HEK293 (cell line): ENCODE data around the gene EIF3J.

Experiments used
- CTCF ChIP-seq: fragments of 450-650 bp; formaldehyde crosslinking; IDR thresholded peaks from 2 replicates; pipeline ENCODE4 v1.5.1; 2016; ENCODE audit warnings: missing biosample characterization, missing genetic modification characterization
- GLI4 ChIP-seq: fragments of 450-650 bp; formaldehyde crosslinking; IDR thresholded peaks from 2 replicates; pipeline ENCODE4 v1.5.1; 2016; ENCODE audit warnings: missing biosample characterization, missing genetic modification characterization
- GLIS2 ChIP-seq: fragments of 450-650 bp; formaldehyde crosslinking; IDR thresholded peaks from 2 replicates; pipeline ENCODE4 v1.5.1; 2016; ENCODE audit warnings: missing biosample characterization, missing genetic modification characterization
- HIC1 ChIP-seq: fragments of 450-650 bp; formaldehyde crosslinking; IDR thresholded peaks from 2 replicates; pipeline ENCODE4 v1.5.1; 2016; ENCODE audit warnings: missing biosample characterization, missing genetic modification characterization
- KLF16 ChIP-seq: fragments of 450-650 bp; formaldehyde crosslinking; IDR thresholded peaks from 2 replicates; pipeline ENCODE4 v1.5.1; 2017; ENCODE audit warnings: missing biosample characterization, missing genetic modification characterization
- KLF9 ChIP-seq: fragments of 450-650 bp; formaldehyde crosslinking; IDR thresholded peaks from 2 replicates; pipeline ENCODE4 v1.5.1; 2016; ENCODE audit warnings: missing biosample characterization, missing genetic modification characterization, low read depth
- SP3 ChIP-seq: fragments of 450-650 bp; formaldehyde crosslinking; IDR thresholded peaks from 2 replicates; pipeline ENCODE4 v1.5.1; 2016; ENCODE audit warnings: missing biosample characterization, missing genetic modification characterization
- ZFP3 ChIP-seq: fragments of 450-650 bp; formaldehyde crosslinking; IDR thresholded peaks from 2 replicates; pipeline ENCODE4 v1.5.1; 2016; ENCODE audit warnings: low read depth, missing biosample characterization, missing genetic modification characterization
- ZFP37 ChIP-seq: fragments of 450-650 bp; formaldehyde crosslinking; IDR thresholded peaks from 2 replicates; pipeline ENCODE4 v1.5.1; 2016; ENCODE audit warnings: missing biosample characterization, missing genetic modification characterization
- ZNF211 ChIP-seq: fragments of 450-650 bp; formaldehyde crosslinking; IDR thresholded peaks from 2 replicates; pipeline ENCODE4 v1.5.1; 2016; ENCODE audit warnings: low read depth, missing biosample characterization, missing genetic modification characterization
- ZNF341 ChIP-seq: fragments of 450-650 bp; formaldehyde crosslinking; IDR thresholded peaks from 2 replicates; pipeline ENCODE4; 2016; ENCODE audit warnings: low read depth, missing biosample characterization, missing genetic modification characterization
- ZNF366 ChIP-seq: fragments of 450-650 bp; formaldehyde crosslinking; conservative IDR thresholded peaks from 2 replicates; pipeline ENCODE4 v1.5.1; 2016; ENCODE audit warnings: missing biosample characterization, missing genetic modification characterization
- ZNF514 ChIP-seq: fragments of 450-650 bp; formaldehyde crosslinking; IDR thresholded peaks from 2 replicates; pipeline ENCODE4 v1.5.1; 2016; ENCODE audit warnings: missing biosample characterization, missing genetic modification characterization
- ZNF521 ChIP-seq: fragments of 450-650 bp; formaldehyde crosslinking; IDR thresholded peaks from 2 replicates; pipeline ENCODE4 v1.5.1; 2017; ENCODE audit warnings: missing biosample characterization, mild to moderate bottlenecking, missing genetic modification characterization
- ZNF561 ChIP-seq: fragments of 450-650 bp; IDR thresholded peaks from 2 replicates; pipeline ENCODE4 v1.5.1; 2018; ENCODE audit warnings: missing biosample characterization, missing genetic modification characterization, borderline replicate concordance
- ZNF600 ChIP-seq: fragments of 450-650 bp; formaldehyde crosslinking; IDR thresholded peaks from 2 replicates; pipeline ENCODE4 v1.5.1; 2016; ENCODE audit warnings: missing biosample characterization, missing genetic modification characterization
- ZNF624 ChIP-seq: fragments of 450-650 bp; formaldehyde crosslinking; IDR thresholded peaks from 2 replicates; pipeline ENCODE4 v1.5.1; 2017; ENCODE audit warnings: missing biosample characterization, missing genetic modification characterization
- ZNF654 ChIP-seq: fragments of 450-650 bp; formaldehyde crosslinking; IDR thresholded peaks from 2 replicates; pipeline ENCODE4 v1.5.1; 2016; ENCODE audit warnings: low read depth, missing biosample characterization, missing genetic modification characterization
- ZNF776 ChIP-seq: fragments of 450-650 bp; formaldehyde crosslinking; IDR thresholded peaks from 2 replicates; pipeline ENCODE4 v1.5.0; 2017; ENCODE audit warnings: missing biosample characterization, missing genetic modification characterization, borderline replicate concordance
- TF ChIP-seq, protein P1 (sequence below): fragments of 450-650 bp; formaldehyde crosslinking; IDR thresholded peaks from 2 replicates; pipeline ENCODE4 v1.5.1; 2016; ENCODE audit warnings: missing biosample characterization, missing genetic modification characterization
- TF ChIP-seq, protein P2 (sequence below): fragments of 450-650 bp; formaldehyde crosslinking; IDR thresholded peaks from 2 replicates; pipeline ENCODE4 v1.5.1; 2016; ENCODE audit warnings: missing biosample characterization, missing genetic modification characterization, low read depth
- TF ChIP-seq, protein P3 (sequence below): fragments of 450-650 bp; formaldehyde crosslinking; IDR thresholded peaks from 2 replicates; pipeline ENCODE4 v1.5.1; 2016; ENCODE audit warnings: missing biosample characterization, missing genetic modification characterization
- TF ChIP-seq, protein P4 (sequence below): fragments of 450-650 bp; formaldehyde crosslinking; IDR thresholded peaks from 2 replicates; pipeline ENCODE4 v1.5.1; 2016; ENCODE audit warnings: missing biosample characterization, missing genetic modification characterization
- TF ChIP-seq, protein P5 (sequence below): fragments of 450-650 bp; formaldehyde crosslinking; IDR thresholded peaks from 2 replicates; pipeline ENCODE4 v1.5.1; 2016; ENCODE audit warnings: missing biosample characterization, missing genetic modification characterization

Gene EIF3J

DNA sequence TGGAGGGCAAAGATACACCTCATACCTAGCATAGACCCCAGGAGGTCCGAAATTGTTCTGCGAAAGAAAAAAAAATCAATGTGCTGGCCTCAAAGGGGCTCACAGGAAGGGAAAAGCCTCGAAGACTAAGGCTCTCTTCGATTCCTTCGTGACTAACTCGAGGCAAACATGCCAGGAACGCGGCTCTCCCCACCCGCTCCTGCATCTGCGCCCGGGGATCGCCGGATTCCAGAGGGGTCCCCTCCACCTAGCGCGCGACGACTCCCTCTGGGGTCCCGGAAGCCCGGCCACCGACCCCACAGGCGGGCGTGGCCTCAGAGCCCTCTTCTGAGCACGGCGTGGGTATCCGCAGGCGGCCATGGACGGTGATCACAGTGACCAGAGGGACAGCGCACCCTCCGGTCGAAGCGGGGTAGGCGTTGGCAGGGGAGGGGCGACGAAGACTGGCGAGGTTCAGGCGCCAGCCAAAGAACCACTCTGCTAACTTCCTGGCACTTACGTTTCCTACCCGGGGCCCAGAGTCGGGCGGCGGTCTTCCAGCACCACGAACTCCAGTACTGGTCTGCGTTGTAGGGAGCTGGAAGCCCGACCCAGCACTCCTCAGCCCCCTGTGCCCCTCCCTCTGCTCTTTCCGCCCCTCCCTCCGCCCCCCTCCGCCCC lies 515 bp upstream of the EIF3J start (continued):
- no peak for TF ChIP-seq GLI4 (tag by site-specific recombination)
- no peak for TF ChIP-seq ZNF211 (tag by site-specific recombination)
- no peak for TF ChIP-seq ZNF561 (tag by site-specific recombination)
- TF ChIP-seq, protein P1, sequence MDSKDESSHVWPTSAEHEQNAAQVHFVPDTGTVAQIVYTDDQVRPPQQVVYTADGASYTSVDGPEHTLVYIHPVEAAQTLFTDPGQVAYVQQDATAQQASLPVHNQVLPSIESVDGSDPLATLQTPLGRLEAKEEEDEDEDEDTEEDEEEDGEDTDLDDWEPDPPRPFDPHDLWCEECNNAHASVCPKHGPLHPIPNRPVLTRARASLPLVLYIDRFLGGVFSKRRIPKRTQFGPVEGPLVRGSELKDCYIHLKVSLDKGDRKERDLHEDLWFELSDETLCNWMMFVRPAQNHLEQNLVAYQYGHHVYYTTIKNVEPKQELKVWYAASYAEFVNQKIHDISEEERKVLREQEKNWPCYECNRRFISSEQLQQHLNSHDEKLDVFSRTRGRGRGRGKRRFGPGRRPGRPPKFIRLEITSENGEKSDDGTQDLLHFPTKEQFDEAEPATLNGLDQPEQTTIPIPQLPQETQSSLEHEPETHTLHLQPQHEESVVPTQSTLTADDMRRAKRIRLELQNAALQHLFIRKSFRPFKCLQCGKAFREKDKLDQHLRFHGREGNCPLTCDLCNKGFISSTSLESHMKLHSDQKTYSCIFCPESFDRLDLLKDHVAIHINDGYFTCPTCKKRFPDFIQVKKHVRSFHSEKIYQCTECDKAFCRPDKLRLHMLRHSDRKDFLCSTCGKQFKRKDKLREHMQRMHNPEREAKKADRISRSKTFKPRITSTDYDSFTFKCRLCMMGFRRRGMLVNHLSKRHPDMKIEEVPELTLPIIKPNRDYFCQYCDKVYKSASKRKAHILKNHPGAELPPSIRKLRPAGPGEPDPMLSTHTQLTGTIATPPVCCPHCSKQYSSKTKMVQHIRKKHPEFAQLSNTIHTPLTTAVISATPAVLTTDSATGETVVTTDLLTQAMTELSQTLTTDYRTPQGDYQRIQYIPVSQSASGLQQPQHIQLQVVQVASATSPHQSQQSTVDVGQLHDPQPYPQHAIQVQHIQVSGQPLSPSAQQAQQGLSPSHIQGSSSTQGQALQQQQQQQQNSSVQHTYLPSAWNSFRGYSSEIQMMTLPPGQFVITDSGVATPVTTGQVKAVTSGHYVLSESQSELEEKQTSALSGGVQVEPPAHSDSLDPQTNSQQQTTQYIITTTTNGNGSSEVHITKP (tag by site-specific recombination): peak; percentile 85
- TF ChIP-seq ZNF624 (tag by site-specific recombination): no peak
- TF ChIP-seq ZFP37 (tag by site-specific recombination): peak; percentile 65; the same call in 1 of the 2 replicates
- TF ChIP-seq KLF16 (tag by site-specific recombination): peak; percentile 59
- peak; percentile 89 for TF ChIP-seq ZNF341 (tag by site-specific recombination)
- TF ChIP-seq ZNF521 (tag by site-specific recombination): no peak
- no peak for TF ChIP-seq ZFP3 (tag by site-specific recombination)
- peak; percentile 94 for TF ChIP-seq ZNF600
- no peak for TF ChIP-seq ZNF776
- peak; percentile 67 for TF ChIP-seq CTCF (tag by site-specific recombination)
- peak; percentile 61; the same call in 1 of the 2 replicates for TF ChIP-seq SP3 (tag by site-specific recombination)
- TF ChIP-seq ZNF514 (tag by site-specific recombination): no peak
- TF ChIP-seq HIC1 (tag by site-specific recombination): peak; percentile 68
- TF ChIP-seq, protein P2, sequence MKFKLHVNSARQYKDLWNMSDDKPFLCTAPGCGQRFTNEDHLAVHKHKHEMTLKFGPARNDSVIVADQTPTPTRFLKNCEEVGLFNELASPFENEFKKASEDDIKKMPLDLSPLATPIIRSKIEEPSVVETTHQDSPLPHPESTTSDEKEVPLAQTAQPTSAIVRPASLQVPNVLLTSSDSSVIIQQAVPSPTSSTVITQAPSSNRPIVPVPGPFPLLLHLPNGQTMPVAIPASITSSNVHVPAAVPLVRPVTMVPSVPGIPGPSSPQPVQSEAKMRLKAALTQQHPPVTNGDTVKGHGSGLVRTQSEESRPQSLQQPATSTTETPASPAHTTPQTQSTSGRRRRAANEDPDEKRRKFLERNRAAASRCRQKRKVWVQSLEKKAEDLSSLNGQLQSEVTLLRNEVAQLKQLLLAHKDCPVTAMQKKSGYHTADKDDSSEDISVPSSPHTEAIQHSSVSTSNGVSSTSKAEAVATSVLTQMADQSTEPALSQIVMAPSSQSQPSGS (tag by site-specific recombination): no peak
- TF ChIP-seq GLIS2 (tag by site-specific recombination): peak; percentile 90
- TF ChIP-seq, protein P3, sequence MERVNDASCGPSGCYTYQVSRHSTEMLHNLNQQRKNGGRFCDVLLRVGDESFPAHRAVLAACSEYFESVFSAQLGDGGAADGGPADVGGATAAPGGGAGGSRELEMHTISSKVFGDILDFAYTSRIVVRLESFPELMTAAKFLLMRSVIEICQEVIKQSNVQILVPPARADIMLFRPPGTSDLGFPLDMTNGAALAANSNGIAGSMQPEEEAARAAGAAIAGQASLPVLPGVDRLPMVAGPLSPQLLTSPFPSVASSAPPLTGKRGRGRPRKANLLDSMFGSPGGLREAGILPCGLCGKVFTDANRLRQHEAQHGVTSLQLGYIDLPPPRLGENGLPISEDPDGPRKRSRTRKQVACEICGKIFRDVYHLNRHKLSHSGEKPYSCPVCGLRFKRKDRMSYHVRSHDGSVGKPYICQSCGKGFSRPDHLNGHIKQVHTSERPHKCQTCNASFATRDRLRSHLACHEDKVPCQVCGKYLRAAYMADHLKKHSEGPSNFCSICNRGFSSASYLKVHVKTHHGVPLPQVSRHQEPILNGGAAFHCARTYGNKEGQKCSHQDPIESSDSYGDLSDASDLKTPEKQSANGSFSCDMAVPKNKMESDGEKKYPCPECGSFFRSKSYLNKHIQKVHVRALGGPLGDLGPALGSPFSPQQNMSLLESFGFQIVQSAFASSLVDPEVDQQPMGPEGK (tag by site-specific recombination): peak; percentile 56
- TF ChIP-seq ZNF366: no peak
- peak; percentile 7; the same call in 1 of the 2 replicates for TF ChIP-seq KLF9 (tag by site-specific recombination)
- no peak for TF ChIP-seq ZNF654 (tag by site-specific recombination)
- TF ChIP-seq, protein P4, sequence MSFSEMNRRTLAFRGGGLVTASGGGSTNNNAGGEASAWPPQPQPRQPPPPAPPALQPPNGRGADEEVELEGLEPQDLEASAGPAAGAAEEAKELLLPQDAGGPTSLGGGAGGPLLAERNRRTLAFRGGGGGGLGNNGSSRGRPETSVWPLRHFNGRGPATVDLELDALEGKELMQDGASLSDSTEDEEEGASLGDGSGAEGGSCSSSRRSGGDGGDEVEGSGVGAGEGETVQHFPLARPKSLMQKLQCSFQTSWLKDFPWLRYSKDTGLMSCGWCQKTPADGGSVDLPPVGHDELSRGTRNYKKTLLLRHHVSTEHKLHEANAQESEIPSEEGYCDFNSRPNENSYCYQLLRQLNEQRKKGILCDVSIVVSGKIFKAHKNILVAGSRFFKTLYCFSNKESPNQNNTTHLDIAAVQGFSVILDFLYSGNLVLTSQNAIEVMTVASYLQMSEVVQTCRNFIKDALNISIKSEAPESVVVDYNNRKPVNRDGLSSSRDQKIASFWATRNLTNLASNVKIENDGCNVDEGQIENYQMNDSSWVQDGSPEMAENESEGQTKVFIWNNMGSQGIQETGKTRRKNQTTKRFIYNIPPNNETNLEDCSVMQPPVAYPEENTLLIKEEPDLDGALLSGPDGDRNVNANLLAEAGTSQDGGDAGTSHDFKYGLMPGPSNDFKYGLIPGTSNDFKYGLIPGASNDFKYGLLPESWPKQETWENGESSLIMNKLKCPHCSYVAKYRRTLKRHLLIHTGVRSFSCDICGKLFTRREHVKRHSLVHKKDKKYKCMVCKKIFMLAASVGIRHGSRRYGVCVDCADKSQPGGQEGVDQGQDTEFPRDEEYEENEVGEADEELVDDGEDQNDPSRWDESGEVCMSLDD: peak; percentile 75
- TF ChIP-seq, protein P5, sequence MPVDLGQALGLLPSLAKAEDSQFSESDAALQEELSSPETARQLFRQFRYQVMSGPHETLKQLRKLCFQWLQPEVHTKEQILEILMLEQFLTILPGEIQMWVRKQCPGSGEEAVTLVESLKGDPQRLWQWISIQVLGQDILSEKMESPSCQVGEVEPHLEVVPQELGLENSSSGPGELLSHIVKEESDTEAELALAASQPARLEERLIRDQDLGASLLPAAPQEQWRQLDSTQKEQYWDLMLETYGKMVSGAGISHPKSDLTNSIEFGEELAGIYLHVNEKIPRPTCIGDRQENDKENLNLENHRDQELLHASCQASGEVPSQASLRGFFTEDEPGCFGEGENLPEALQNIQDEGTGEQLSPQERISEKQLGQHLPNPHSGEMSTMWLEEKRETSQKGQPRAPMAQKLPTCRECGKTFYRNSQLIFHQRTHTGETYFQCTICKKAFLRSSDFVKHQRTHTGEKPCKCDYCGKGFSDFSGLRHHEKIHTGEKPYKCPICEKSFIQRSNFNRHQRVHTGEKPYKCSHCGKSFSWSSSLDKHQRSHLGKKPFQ (tag by site-specific recombination): no peak
